MG63 (cell line): Measurements from ENCODE around the gene FSIP1. TPM values are rescaled to one million over a fixed set of nuclear protein-coding genes. Genes with fewer than 3 reads are reported as not detected.

Source experiments
- DNase-seq: peaks from one replicate; pipeline ENCODE4 v3.0.0-alpha.2; 2020
- H3K27me3 ChIP-seq: fragments of 250-450 bp; sonication (Bioruptor Pico); 2 replicates; pipeline ENCODE4 v1.5.1; 2020; ENCODE audit warnings: mild to moderate bottlenecking, moderate library complexity
- H3K36me3 ChIP-seq: fragments of 250-450 bp; sonication (Bioruptor Pico); 2 replicates; pipeline ENCODE4 v1.5.1; 2020; ENCODE audit warnings: mild to moderate bottlenecking, moderate library complexity
- H3K4me3 ChIP-seq: fragments of 250-450 bp; sonication (Bioruptor Pico); 2 replicates; pipeline ENCODE4 v1.5.1; 2020; ENCODE audit warnings: mild to moderate bottlenecking, moderate library complexity
- H3K9me3 ChIP-seq: fragments of 250-450 bp; sonication (Bioruptor Pico); 2 replicates; pipeline ENCODE4 v1.5.1; 2020; ENCODE audit warnings: mild to moderate bottlenecking, moderate library complexity
- total RNA-seq: library from RNA; depleted of rRNA; stranded (reverse); fragments of >200 nt; shearing (Covaris generic); gene quantifications from 2 replicates; pipeline ENCODE4 v1.2.3, GENCODE V29; 2014; ENCODE audit warnings: low replicate concordance

FSIP1 gene
- total RNA-seq, 1 experiment from 2014 or later, result 3.3 TPM

GRCh38 chr15:39609166-39609916 is 173.3 kb downstream of the FSIP1 start:
- no peaks in the 10 kb centered on the region for H3K27me3 ChIP-seq

GRCh38 chr15:39608185-39609139 is 174.2 kb downstream of the FSIP1 start:
- Histone ChIP-seq H3K9me3 (peaks cover 27% of the 10 kb centered on the region), H3K27me3 (no peaks in the 10 kb centered on the region), H3K36me3 (no peaks in the 10 kb centered on the region), H3K4me3 (no peak overlapping the region)
- no peak for DNase-seq

More at GRCh38 chr15:39609166-39609916, 173.3 kb downstream of the FSIP1 start:
- DNase-seq, result no peak
- no peaks in the 10 kb centered on the region for H3K36me3 ChIP-seq
- no peak overlapping the region for H3K4me3 ChIP-seq
- peaks cover 32% of the 10 kb centered on the region for H3K9me3 ChIP-seq

DNA sequence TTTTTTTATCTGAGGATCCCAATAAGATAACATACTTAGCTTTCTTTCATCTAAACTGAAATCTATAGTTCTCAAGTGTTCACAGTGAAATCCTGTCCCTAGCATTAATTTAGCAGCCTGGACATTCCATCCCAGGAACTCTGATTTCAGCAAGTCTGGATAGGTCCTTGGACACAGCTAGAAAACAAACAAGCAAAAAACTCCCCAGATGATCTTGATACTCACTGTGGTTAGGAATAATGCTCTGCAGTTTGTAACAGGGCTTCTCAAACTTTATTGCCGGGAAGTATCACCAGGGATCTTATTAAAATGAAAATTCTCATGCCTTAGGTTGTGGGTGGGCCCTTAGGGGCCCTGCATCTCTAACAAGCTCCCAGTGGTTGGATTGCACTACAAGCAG is 177.5 kb downstream of the FSIP1 start:
- no peak for DNase-seq
- Histone ChIP-seq H3K9me3 (peaks cover 10% of the 10 kb centered on the region; the same call in 1 of the 2 replicates), H3K36me3 (no peaks in the 10 kb centered on the region), H3K4me3 (no peak overlapping the region), H3K27me3 (no peaks in the 10 kb centered on the region)

DNA sequence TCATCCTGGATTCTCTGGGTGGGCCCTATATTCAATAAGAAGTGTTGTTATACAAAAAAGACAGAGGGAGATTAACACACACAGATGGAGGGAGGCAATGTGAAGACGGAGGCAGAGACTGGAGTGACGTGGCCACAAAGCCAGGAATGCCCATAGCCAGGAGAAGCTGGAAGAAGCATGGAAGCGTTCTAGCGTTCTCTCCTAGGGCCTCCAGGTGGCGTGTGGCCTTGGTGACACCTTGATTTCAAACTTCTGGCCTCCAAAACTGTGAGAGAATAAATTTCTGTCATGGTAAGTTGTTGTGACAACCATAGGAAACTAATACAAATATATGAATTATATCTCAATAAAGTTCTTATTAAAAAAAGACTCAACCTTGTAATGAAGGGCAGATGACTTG is 180.5 kb downstream of the FSIP1 start:
- Histone ChIP-seq H3K27me3 (no peaks in the 10 kb centered on the region), H3K9me3 (no peaks in the 10 kb centered on the region)

GRCh38 chr15:39599871-39600270 is 182.8 kb downstream of the FSIP1 start:
- no peaks in the 10 kb centered on the region for H3K27me3 ChIP-seq
- DNase-seq, result no peak
- peaks cover 30% of the 10 kb centered on the region for H3K36me3 ChIP-seq
- H3K9me3 ChIP-seq, result no peaks in the 10 kb centered on the region
- no peak overlapping the region for H3K4me3 ChIP-seq

More for the DNA sequence above, 180.5 kb downstream of the FSIP1 start:
- DNase-seq, result no peak
- Histone ChIP-seq H3K36me3 (peaks cover 9% of the 10 kb centered on the region), H3K4me3 (no peak overlapping the region)

DNA sequence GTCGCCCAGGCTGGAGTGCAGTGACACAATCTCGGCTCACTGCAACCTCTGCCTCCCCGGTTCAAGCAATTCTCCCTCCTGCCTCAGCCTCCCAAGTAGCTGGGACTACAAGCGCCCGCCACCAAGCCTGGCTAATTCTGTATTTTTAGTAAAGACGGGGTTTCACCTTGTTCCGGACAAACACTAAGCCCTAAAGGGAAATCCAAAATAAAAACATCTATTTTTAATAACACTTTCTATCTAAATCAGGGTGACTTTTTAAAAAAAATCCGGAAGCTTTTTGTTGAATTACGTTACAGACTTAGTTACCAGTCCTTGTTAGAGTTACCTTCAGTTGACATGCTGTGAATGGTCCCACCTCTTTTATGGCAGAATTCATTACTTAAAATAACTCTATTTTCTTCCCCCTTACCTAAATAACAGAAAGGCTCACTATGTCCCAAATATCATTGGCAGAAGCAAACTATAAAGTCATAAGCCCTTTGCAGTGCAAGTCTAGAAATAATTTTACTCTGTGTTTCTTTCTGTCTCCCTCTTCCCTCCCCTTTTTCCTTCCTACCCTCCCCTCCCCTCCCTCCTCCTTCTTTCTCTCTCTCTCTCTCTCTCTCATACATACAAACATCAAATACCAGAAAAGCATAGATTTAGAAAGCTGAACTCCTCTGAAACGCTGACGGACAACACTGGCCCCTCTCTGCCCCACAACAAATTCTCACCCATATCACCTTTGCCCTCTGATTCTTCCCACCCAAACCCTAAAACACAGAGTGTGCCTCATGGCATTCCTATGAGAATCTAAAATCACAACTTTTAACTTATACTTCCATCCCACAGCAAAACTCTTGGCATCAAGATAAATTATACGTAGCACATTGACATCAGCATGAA is 183.4 kb downstream of the FSIP1 start:
- no peaks in the 10 kb centered on the region for H3K27me3 ChIP-seq
- peaks cover 37% of the 10 kb centered on the region for H3K36me3 ChIP-seq
- H3K9me3 ChIP-seq, result no peaks in the 10 kb centered on the region
- DNase-seq, result no peak
- H3K4me3 ChIP-seq, result no peak overlapping the region

- H3K36me3 ChIP-seq, result peaks cover 46% of the 10 kb centered on the region
- H3K9me3 ChIP-seq, result no peaks in the 10 kb centered on the region
- DNase-seq, result no peak
- H3K4me3 ChIP-seq, result no peak overlapping the region
- no peaks in the 10 kb centered on the region for H3K27me3 ChIP-seq
These were observed 184.3 kb downstream of the FSIP1 start for GRCh38 chr15:39598186-39598850.

DNA sequence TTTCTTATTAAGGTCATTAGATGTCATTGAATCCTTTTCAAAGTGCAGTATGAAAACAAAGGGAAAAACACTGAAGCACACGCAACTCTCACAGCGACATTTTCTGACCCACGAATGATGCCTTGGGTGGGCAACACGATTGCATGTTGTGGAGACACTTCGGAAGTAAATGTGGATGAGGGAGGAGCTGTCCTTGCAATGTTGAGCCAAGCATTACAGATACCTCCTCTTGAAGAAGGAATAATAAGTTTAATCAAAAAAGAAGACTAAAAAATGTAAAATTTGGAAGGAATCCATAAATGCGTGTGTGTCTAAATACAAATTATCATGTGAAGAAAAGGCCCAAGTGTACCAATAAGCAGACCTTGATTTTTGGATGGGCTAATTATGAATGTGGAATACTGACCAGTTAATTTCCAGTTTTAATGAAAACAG is 184.9 kb downstream of the FSIP1 start:
- Histone ChIP-seq H3K27me3 (no peaks in the 10 kb centered on the region), H3K4me3 (no peak overlapping the region), H3K9me3 (no peaks in the 10 kb centered on the region), H3K36me3 (peaks cover 52% of the 10 kb centered on the region)
- DNase-seq, result no peak

GRCh38 chr15:39597336-39597735 is 185.3 kb downstream of the FSIP1 start:
- H3K27me3 ChIP-seq, result no peaks in the 10 kb centered on the region
- peaks cover 56% of the 10 kb centered on the region for H3K36me3 ChIP-seq
- no peaks in the 10 kb centered on the region for H3K9me3 ChIP-seq
- no peak overlapping the region for H3K4me3 ChIP-seq
- DNase-seq, result no peak

GRCh38 chr15:39596358-39597051 is 186.1 kb downstream of the FSIP1 start:
- Histone ChIP-seq H3K27me3 (no peaks in the 10 kb centered on the region), H3K4me3 (no peak overlapping the region), H3K36me3 (peaks cover 62% of the 10 kb centered on the region), H3K9me3 (no peaks in the 10 kb centered on the region)
- no peak for DNase-seq

DNA sequence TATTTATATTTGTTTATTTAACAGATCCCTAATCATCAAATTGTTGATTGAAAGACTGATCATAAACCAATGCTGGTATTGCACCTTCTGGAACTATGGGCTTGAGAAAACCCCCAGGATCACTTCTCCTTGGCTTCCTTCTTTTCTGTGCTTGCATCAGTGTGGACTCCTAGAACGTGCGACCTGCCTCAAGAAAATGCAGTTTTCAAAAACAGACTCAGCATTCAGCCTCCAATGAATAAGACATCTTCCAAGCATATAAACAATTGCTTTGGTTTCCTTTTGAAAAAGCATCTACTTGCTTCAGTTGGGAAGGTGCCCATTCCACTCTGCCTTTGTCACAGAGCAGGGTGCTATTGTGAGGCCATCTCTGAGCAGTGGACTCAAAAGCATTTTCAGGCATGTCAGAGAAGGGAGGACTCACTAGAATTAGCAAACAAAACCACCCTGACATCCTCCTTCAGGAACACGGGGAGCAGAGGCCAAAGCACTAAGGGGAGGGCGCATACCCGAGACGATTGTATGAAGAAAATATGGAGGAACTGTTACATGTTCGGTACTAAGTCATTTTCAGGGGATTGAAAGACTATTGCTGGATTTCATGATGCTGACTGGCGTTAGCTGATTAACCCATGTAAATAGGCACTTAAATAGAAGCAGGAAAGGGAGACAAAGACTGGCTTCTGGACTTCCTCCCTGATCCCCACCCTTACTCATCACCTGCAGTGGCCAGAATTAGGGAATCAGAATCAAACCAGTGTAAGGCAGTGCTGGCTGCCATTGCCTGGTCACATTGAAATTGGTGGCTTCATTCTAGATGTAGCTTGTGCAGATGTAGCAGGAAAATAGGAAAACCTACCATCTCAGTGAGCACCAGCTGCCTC is 187.1 kb downstream of the FSIP1 start:
- Histone ChIP-seq H3K36me3 (peaks cover 72% of the 10 kb centered on the region), H3K4me3 (no peak overlapping the region), H3K27me3 (no peaks in the 10 kb centered on the region), H3K9me3 (no peaks in the 10 kb centered on the region)
- DNase-seq, result no peak

DNA sequence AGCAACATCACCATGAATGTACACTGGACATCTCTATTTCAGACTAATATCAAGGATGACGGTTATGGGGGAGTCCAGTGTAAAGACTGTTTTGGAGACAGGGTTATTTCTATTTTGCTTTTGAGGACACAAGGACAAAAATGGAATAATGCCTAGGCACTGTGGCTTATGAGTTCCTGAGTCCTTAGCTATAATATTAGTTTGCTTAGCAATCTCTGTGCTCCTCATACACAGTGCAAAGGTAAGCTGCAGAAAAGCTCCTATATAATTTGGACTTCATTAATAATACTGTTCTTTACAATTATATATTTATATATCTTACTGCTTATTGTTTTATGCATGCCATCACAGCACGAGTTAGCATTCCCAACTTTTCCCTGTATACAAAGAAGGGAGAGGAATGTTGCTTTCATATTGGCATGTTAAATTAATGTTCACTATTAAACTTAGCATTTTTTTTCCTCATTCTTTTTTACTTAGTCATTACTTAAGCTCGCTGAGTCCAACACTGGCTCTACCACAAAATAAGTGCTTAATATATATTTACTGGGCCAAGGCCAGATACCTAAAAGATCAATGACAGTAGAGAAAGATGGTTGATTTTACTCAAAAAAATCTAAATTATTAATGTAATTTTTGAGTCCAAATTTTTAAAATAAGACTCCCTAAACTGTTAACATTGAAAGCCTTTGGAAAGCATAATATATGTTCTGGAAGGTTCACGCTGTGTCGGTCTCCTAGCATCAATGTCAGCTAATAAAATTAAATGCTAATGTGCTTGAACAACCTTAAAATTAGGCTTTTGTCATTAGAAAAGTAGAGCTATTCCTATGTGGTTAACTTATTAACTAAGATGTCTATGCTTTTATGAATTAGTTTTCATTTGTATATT is 187.9 kb downstream of the FSIP1 start:
- H3K4me3 ChIP-seq, result no peak overlapping the region
- H3K9me3 ChIP-seq, result no peaks in the 10 kb centered on the region
- DNase-seq, result no peak
- no peaks in the 10 kb centered on the region for H3K27me3 ChIP-seq
- peaks cover 80% of the 10 kb centered on the region for H3K36me3 ChIP-seq

DNA sequence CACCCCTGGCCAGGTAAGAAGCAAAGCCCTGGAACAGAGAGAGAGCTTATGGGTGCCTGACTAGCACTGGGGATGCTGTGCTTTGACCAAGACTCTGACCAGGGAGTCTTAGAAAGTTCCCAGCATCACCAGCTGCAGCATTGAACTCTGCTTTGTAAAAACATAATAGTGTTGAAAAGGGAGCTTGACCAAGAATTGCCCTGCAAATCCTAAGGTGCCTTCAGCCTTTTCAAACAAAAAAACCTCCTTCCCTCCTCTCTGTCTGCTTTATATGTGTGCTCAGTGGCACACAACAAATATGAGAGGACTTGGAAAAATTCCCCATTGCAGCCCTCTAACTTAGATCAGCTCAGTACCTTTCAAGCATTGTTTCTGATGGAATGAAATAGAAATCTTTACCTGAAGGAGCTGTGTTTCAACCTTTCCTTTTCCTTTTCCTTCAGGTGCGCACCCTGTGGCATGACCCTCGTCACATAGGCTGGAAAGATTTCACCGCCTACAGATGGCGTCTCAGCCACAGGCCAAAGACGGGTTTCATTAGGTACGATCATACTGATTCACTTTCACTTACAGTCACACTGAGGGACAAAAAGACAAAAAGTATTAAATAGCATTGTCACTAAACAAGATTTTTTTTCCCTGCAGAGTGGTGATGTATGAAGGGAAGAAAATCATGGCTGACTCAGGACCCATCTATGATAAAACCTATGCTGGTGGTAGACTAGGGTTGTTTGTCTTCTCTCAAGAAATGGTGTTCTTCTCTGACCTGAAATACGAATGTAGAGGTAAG is 188.8 kb downstream of the FSIP1 start:
- no peak for DNase-seq

More for the DNA sequence above, 188.8 kb downstream of the FSIP1 start:
- Histone ChIP-seq H3K36me3 (peaks cover 89% of the 10 kb centered on the region), H3K9me3 (no peaks in the 10 kb centered on the region), H3K27me3 (no peaks in the 10 kb centered on the region), H3K4me3 (no peak overlapping the region)
